ENCODE measurements around the gene MYO1F. TPM values are rescaled to one million over a fixed set of nuclear protein-coding genes. Genes with fewer than 3 reads are reported as not detected.
"Not testable (repeated sequence)": the region's sequence is repeated elsewhere in the genome, so short reads cannot be mapped to it uniquely, and the experiment has no call there.

Gene MYO1F
- total and polyA plus RNA-seq, 2 donors from 2014 or later: 1.7 to 35.8 TPM

GRCh38 chr19:8558325-8558724 lies 18.9 kb downstream of the MYO1F start:
- no peak overlapping the region for H3K9ac ChIP-seq (ENCODE audit: low read length in 3 of 3)
- H3K36me3 ChIP-seq (ENCODE audit: control insufficient read depth in 2 of 3, insufficient read depth in 3 of 3, low read length in 3 of 3): no peaks in the 10 kb centered on the region
- H3K4me1 ChIP-seq (ENCODE audit: control insufficient read depth in 2 of 3, insufficient read depth in 2 of 3, low read depth in 1 of 3, low read length in 3 of 3): no peaks in the 10 kb centered on the region
- intact Hi-C loops (cut with DNase I): no loop called here
- no peak for TF ChIP-seq CTCF (IDR thresholded peaks at IDR 0.05; ENCODE audit: borderline replicate concordance, extremely low read depth, insufficient read depth)
- H3K27ac ChIP-seq (ENCODE audit: low read depth in 2 of 2, low read length in 2 of 2): no peak overlapping the region
- no peak for FAIRE-seq
- no peak overlapping the region for H3K4me3 ChIP-seq (ENCODE audit: low read length in 3 of 3)
- no peaks in the 10 kb centered on the region for H3K9me3 ChIP-seq (ENCODE audit: control insufficient read depth in 2 of 3, insufficient read depth in 1 of 3, low read length in 3 of 3)
- H3K27me3 ChIP-seq (ENCODE audit: control insufficient read depth, insufficient read depth, low read length): no peaks in the 10 kb centered on the region
- no peak for DNase-seq

- FAIRE-seq: no peak
These were observed 19.5 kb downstream of the MYO1F start for GRCh38 chr19:8557642-8558238.

GRCh38 chr19:8553729-8554128 lies 23.5 kb downstream of the MYO1F start:
- intact Hi-C loops (cut with DNase I); FAIRE-seq; H3K36me3 ChIP-seq (ENCODE audit: control insufficient read depth in 2 of 3, insufficient read depth in 3 of 3, low read length in 3 of 3); H3K4me3 ChIP-seq (ENCODE audit: low read length in 3 of 3); DNase-seq; H3K9me3 ChIP-seq (ENCODE audit: control insufficient read depth in 2 of 3, insufficient read depth in 1 of 3, low read length in 3 of 3); H3K27ac ChIP-seq (ENCODE audit: low read depth in 2 of 2, low read length in 2 of 2); H3K4me1 ChIP-seq (ENCODE audit: control insufficient read depth in 2 of 3, insufficient read depth in 2 of 3, low read depth in 1 of 3, low read length in 3 of 3); H3K9ac ChIP-seq (ENCODE audit: low read length in 3 of 3); H3K27me3 ChIP-seq (ENCODE audit: control insufficient read depth, insufficient read depth, low read length): not testable (repeated sequence)

More at GRCh38 chr19:8557642-8558238, 19.5 kb downstream of the MYO1F start:
- Histone ChIP-seq H3K36me3 (ENCODE audit: control insufficient read depth in 2 of 3, insufficient read depth in 3 of 3, low read length in 3 of 3) (no peaks in the 10 kb centered on the region), H3K27ac (ENCODE audit: low read depth in 2 of 2, low read length in 2 of 2) (no peak overlapping the region), H3K27me3 (ENCODE audit: control insufficient read depth, insufficient read depth, low read length) (no peaks in the 10 kb centered on the region), H3K9ac (ENCODE audit: low read length in 3 of 3) (no peak overlapping the region), H3K4me1 (ENCODE audit: control insufficient read depth in 2 of 3, insufficient read depth in 2 of 3, low read depth in 1 of 3, low read length in 3 of 3) (no peaks in the 10 kb centered on the region), H3K9me3 (ENCODE audit: control insufficient read depth in 2 of 3, insufficient read depth in 1 of 3, low read length in 3 of 3) (no peaks in the 10 kb centered on the region), H3K4me3 (ENCODE audit: low read length in 3 of 3) (no peak overlapping the region)
- DNase-seq: no peak
- no peak for TF ChIP-seq CTCF (IDR thresholded peaks at IDR 0.05; ENCODE audit: borderline replicate concordance, extremely low read depth, insufficient read depth)
- intact Hi-C loops (cut with DNase I): no loop called here

GRCh38 chr19:8552810-8553209 lies 24.4 kb downstream of the MYO1F start:
- Histone ChIP-seq H3K9ac (ENCODE audit: low read length in 3 of 3) (no peak overlapping the region), H3K27ac (ENCODE audit: low read depth in 2 of 2, low read length in 2 of 2) (no peak overlapping the region), H3K4me1 (ENCODE audit: control insufficient read depth in 2 of 3, insufficient read depth in 2 of 3, low read depth in 1 of 3, low read length in 3 of 3) (no peaks in the 10 kb centered on the region), H3K4me3 (ENCODE audit: low read length in 3 of 3) (no peak overlapping the region), H3K27me3 (ENCODE audit: control insufficient read depth, insufficient read depth, low read length) (no peaks in the 10 kb centered on the region), H3K36me3 (ENCODE audit: control insufficient read depth in 2 of 3, insufficient read depth in 3 of 3, low read length in 3 of 3) (no peaks in the 10 kb centered on the region), H3K9me3 (ENCODE audit: control insufficient read depth in 2 of 3, insufficient read depth in 1 of 3, low read length in 3 of 3) (no peaks in the 10 kb centered on the region)
- FAIRE-seq (no peak), DNase-seq (peak in 2 of 5 donors; percentile 43 to 53)
- TF ChIP-seq CTCF (IDR thresholded peaks at IDR 0.05; ENCODE audit: borderline replicate concordance, extremely low read depth, insufficient read depth): no peak
- intact Hi-C loops (cut with DNase I): no loop called here
